ENCODE measurements around the gene PRDM2. TPM values are rescaled to one million over a fixed set of nuclear protein-coding genes. Genes with fewer than 3 reads are reported as not detected.

PRDM2 gene
- total RNA-seq, 1 donor from 2014 or later: 68.1 TPM

DNA sequence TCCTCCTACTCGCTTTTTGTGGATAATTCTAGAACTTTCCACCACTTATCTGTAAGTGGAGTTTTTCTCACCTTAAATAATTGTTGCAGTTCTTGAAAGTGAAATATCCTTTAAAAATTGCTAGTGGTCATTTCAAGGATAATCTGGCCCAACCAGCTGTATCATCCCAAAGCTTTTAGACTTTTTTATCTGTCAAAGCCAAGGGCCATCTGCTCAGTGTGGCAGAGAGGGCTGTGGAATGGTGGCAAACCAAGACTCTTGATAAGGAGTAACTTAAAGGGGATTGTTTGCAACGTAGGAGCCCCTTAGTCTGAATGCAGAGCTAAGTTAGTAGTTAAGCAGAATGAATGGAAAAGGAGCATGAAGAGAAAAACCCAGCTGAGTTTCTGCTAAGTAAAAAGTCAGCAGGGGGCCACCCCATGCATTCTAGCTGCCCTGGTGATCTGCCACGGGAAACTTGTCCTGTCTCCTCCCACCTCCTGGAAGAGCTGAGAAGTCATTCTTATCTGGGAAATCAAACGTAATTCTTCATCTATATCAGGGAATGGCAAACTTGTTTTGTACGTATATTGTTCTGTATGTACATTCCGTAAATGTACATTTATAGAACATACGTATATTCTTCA lies 169.3 kb downstream of the PRDM2 start:
- ATAC-seq (no peak), DNase-seq (ENCODE audit: low spot score) (no peak)
- intact Hi-C loops (cut with DNase I): no loop called here

DNA sequence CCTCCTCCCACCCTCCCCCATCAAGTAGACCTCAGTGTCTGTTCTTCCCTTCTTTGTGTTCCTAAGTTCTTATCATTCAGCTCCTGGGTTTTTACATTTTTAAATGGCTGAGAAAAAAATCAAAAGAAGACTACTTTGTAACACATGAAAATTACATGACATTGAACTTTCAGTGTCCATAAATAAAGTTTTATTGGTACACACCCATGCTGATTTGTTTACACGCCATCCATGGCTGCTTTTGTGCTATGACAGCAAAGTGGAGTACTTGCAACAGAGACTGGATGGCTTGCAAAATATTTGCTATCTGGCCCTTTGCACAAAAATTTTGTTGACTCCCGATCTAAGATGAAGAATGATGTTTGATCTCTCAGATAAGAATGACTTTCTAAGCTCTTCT lies 171.4 kb downstream of the PRDM2 start:
- intact Hi-C loops (cut with DNase I): no loop called here
- DNase-seq (ENCODE audit: low spot score) (no peak), ATAC-seq (no peak)

DNA sequence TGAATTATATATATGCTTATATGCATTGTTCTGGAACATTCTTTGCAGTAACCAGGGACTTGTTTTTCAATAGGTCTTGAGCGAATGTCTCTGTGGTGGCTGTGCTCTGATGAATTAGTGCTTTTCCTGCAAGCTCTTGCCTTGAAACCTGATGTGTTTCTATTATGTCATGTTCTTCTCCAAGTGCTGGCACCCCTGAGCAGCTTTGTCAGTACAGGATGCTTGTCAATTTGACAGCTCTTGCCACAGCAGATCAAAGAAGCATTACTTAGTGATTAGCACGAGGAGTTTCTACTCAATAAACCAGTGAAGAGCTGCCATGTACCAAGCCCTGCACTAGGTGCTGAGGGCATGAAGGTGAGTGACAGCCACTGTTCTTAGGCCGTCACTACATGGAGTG lies 171.9 kb downstream of the PRDM2 start:
- ATAC-seq: no peak
- no peak for DNase-seq (ENCODE audit: low spot score)

DNA sequence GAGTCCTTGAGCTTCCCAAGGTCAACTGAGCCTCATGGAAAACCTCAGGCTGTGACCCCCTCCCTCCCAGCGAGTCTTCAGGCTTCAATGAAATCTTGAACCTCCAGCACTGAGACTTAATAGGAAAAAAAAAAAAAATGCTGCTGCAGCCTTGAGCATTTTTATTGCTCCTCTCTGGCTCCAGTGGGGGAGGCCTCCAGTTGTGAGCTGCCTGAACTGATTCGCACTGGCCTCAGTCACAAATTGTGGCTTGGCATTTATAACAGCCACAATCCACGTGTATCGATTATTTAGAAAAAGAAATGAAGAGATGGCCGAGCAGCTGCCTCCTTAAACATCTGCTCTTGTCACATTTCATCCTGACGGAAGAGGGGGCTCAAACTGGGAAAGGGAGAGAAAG lies 173.0 kb downstream of the PRDM2 start:
- DNase-seq (ENCODE audit: low spot score) (no peak), ATAC-seq (no peak)
- intact Hi-C loops (cut with DNase I): no loop called here

More for the DNA sequence above, 171.9 kb downstream of the PRDM2 start:
- intact Hi-C loops (cut with DNase I): no loop called here

Other genes with a start within 250 kb of the PRDM2 start
- gene LRRC38, start 186.2 kb upstream of the PRDM2 start, total RNA-seq: not detected
- 22.7 TPM for gene PDPN, start 116.4 kb upstream of the PRDM2 start, total RNA-seq

Data from sciatic nerve (tissue), 2 donors.